ENCODE measurements around the gene ZBTB21.

DNA sequence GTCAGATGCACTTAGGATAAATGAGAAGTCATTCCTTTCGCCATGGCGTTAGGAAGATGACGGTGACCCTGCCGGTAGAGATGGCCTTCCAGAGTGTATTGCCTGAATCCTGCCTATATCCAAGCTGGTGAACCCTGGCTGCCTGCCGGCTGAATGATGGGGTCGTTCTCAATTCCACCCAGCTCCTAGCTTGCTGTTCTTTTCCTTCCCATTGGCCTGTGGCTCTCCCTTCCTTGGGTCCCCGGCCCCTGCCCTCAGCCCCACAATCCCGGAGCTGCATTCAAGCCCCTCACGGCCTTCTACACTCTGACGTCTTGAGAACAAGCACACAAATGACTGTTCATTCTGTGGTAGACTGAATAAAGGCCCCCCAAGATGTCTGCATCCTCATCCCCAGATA, 28.2 kb upstream of the ZBTB21 start:
- TF ChIP-seq, protein P1, sequence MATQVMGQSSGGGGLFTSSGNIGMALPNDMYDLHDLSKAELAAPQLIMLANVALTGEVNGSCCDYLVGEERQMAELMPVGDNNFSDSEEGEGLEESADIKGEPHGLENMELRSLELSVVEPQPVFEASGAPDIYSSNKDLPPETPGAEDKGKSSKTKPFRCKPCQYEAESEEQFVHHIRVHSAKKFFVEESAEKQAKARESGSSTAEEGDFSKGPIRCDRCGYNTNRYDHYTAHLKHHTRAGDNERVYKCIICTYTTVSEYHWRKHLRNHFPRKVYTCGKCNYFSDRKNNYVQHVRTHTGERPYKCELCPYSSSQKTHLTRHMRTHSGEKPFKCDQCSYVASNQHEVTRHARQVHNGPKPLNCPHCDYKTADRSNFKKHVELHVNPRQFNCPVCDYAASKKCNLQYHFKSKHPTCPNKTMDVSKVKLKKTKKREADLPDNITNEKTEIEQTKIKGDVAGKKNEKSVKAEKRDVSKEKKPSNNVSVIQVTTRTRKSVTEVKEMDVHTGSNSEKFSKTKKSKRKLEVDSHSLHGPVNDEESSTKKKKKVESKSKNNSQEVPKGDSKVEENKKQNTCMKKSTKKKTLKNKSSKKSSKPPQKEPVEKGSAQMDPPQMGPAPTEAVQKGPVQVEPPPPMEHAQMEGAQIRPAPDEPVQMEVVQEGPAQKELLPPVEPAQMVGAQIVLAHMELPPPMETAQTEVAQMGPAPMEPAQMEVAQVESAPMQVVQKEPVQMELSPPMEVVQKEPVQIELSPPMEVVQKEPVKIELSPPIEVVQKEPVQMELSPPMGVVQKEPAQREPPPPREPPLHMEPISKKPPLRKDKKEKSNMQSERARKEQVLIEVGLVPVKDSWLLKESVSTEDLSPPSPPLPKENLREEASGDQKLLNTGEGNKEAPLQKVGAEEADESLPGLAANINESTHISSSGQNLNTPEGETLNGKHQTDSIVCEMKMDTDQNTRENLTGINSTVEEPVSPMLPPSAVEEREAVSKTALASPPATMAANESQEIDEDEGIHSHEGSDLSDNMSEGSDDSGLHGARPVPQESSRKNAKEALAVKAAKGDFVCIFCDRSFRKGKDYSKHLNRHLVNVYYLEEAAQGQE (IDR thresholded peaks at IDR 0.05; ENCODE audit: insufficient read depth in 1 of 2, low read depth in 2 of 2, low read length in 2 of 2): no peak
- TF ChIP-seq POLR2AphosphoS5 (IDR thresholded peaks at IDR 0.05; ENCODE audit: low read depth, low read length) (no peak), SIN3A (IDR thresholded peaks at IDR 0.05; ENCODE audit: borderline replicate concordance, insufficient read depth, low read length) (no peak), TAF1 (IDR thresholded peaks at IDR 0.05; ENCODE audit: borderline replicate concordance, insufficient read depth, low read length) (no peak)

Measured in PFSK-1 (cell line).